ENCODE results near the gene NFIX. TPM values are rescaled to one million over a fixed set of nuclear protein-coding genes. Genes with fewer than 3 reads are reported as not detected.

The NFIX gene
- total and polyA plus RNA-seq, 2 of the 13 experiments (the other 11 are each of a cell fraction or from before 2014, with no cell fraction given): 3.4 to 5.4 TPM

DNA sequence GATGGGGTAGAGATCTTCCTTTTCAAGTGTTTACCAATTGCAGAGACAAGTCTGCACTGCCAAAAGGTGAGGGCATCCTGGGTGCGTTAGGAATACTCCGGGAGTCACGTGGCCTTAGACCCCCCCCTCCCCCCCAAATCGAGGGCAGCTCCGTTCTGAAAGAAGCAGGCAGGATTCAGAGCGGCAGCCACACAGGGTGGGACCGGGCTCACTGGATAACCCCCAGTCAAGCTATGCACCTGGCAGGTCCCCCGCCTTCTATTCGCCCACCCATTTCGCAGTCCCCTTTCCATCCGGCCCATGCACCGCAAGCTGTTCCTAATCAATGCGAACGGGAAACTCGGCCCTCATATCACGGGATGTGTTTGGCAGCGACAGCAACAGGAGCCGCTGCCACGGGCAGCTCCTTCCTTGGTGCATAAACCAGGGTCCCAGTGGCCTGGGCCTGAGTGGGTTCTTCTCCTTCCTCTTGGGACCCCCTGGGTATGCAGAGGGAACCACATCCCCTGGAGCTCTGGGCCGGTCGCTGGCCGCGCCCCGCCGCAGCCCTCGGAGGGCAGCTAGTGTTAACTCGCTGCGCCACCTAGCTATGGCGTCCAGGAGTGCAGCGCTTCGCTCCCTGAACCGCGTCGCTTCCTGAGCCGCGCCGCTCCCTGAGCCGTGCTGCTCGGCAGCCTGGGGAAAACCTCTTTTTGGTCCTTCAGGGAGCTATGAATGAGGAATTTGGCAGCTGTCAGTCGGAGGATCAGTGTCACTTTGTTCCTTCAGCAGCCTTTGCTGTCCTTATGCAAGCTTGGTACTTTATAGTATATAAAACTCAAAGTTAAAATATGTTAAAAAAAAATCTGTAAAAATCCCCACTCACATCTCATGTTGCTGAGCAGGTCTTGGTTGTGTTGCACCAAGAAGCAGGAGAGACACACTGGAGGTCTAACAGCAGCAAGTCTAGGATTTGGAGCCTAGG, 66.0 kb downstream of the NFIX start (continued):
- TF ChIP-seq TGIF2 (CRISPR knock-in tag; IDR thresholded peaks at IDR 0.05) (no peak), PAX8 (CRISPR knock-in tag; IDR thresholded peaks at IDR 0.05; ENCODE audit: borderline replicate concordance) (no peak), GZF1 (CRISPR knock-in tag; IDR thresholded peaks at IDR 0.05) (no peak), ZNF556 (CRISPR knock-in tag; IDR thresholded peaks at IDR 0.05; ENCODE audit: borderline replicate concordance) (no peak), CHD4 (IDR thresholded peaks at IDR 0.05; ENCODE audit: borderline replicate concordance, low read length) (no peak), FLYWCH1 (CRISPR knock-in tag; IDR thresholded peaks at IDR 0.05) (no peak), ZZZ3 (CRISPR knock-in tag; IDR thresholded peaks at IDR 0.05; ENCODE audit: borderline replicate concordance) (no peak), ZNF629 (CRISPR knock-in tag; conservative IDR thresholded peaks at IDR 0.05) (0 out of 2 replicates have a peak, but pooled peaks have one; percentile 36), MXD4 (CRISPR knock-in tag; IDR thresholded peaks at IDR 0.05) (peak; percentile 6; the same call in 1 of the 2 replicates), PRMT3 (CRISPR knock-in tag; IDR thresholded peaks at IDR 0.05; ENCODE audit: borderline replicate concordance, low read depth) (no peak), ZNF232 (CRISPR knock-in tag; IDR thresholded peaks at IDR 0.05; ENCODE audit: borderline replicate concordance) (no peak), PTBP1 (IDR thresholded peaks at IDR 0.05; ENCODE audit: low read depth, low read length, poor library complexity, severe bottlenecking) (no peak), ZNF337 (CRISPR knock-in tag; IDR thresholded peaks at IDR 0.05; ENCODE audit: borderline replicate concordance, low read depth) (no peak), ZNF468 (CRISPR knock-in tag; IDR thresholded peaks at IDR 0.05) (no peak), ZSCAN25 (CRISPR knock-in tag; IDR thresholded peaks at IDR 0.05) (0 out of 2 replicates have a peak, but pooled peaks have one; percentile 19), ZFP1 (CRISPR knock-in tag; IDR thresholded peaks at IDR 0.05) (no peak), FOXK1 (CRISPR knock-in tag; IDR thresholded peaks at IDR 0.05; ENCODE audit: borderline replicate concordance, low read depth) (no peak), ATF7 (IDR thresholded peaks at IDR 0.05) (no peak), ATF7 (CRISPR knock-in tag; IDR thresholded peaks at IDR 0.05) (no peak), ZNF83 (CRISPR knock-in tag; IDR thresholded peaks at IDR 0.05; ENCODE audit: borderline replicate concordance) (no peak), ZNF639 (CRISPR knock-in tag; conservative IDR thresholded peaks at IDR 0.05) (no peak), THRA (CRISPR knock-in tag; IDR thresholded peaks at IDR 0.05; ENCODE audit: borderline replicate concordance) (peak; percentile 75; the same call in 1 of the 2 replicates), RARA (CRISPR knock-in tag; IDR thresholded peaks at IDR 0.05) (peak; percentile 57), NONO (IDR thresholded peaks at IDR 0.05) (no peak), NONO (CRISPR knock-in tag; conservative IDR thresholded peaks at IDR 0.05) (peak; percentile 80), RFXAP (CRISPR knock-in tag; IDR thresholded peaks at IDR 0.05; ENCODE audit: borderline replicate concordance) (peak; percentile 83; the same call in 1 of the 2 replicates)
- TF ChIP-seq, protein P1, sequence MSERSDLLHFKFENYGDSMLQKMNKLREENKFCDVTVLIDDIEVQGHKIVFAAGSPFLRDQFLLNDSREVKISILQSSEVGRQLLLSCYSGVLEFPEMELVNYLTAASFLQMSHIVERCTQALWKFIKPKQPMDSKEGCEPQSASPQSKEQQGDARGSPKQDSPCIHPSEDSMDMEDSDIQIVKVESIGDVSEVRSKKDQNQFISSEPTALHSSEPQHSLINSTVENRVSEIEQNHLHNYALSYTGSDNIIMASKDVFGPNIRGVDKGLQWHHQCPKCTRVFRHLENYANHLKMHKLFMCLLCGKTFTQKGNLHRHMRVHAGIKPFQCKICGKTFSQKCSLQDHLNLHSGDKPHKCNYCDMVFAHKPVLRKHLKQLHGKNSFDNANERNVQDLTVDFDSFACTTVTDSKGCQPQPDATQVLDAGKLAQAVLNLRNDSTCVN (CRISPR knock-in tag; IDR thresholded peaks at IDR 0.05; ENCODE audit: borderline replicate concordance): peak; percentile 81; the same call in 1 of the 2 replicates
